ENCODE measurements around the gene ADAMTS4. TPM values are rescaled to one million over a fixed set of nuclear protein-coding genes. Genes with fewer than 3 reads are reported as not detected.

ADAMTS4 gene
- total RNA-seq, 4 donors from 2014 or later, result 16.8 to 79.3 (median 33.9) TPM

GRCh38 chr1:161206411-161207140 lies 7.7 kb upstream of the ADAMTS4 start:
- TF ChIP-seq, protein P1, sequence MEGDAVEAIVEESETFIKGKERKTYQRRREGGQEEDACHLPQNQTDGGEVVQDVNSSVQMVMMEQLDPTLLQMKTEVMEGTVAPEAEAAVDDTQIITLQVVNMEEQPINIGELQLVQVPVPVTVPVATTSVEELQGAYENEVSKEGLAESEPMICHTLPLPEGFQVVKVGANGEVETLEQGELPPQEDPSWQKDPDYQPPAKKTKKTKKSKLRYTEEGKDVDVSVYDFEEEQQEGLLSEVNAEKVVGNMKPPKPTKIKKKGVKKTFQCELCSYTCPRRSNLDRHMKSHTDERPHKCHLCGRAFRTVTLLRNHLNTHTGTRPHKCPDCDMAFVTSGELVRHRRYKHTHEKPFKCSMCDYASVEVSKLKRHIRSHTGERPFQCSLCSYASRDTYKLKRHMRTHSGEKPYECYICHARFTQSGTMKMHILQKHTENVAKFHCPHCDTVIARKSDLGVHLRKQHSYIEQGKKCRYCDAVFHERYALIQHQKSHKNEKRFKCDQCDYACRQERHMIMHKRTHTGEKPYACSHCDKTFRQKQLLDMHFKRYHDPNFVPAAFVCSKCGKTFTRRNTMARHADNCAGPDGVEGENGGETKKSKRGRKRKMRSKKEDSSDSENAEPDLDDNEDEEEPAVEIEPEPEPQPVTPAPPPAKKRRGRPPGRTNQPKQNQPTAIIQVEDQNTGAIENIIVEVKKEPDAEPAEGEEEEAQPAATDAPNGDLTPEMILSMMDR (IDR thresholded peaks at IDR 0.05; ENCODE audit: low read depth), result no peak

GRCh38 chr1:161201836-161202712 lies 3.2 kb upstream of the ADAMTS4 start, which contains the start of gene NDUFS2:
Gene NDUFS2, plus strand, starts transcription at chr1:161202367. Its CDS starts 19 bp downstream, at chr1:161202386.
- TF ChIP-seq, protein P1 (IDR thresholded peaks at IDR 0.05; ENCODE audit: low read depth), result no peak

- TF ChIP-seq, protein P1 (IDR thresholded peaks at IDR 0.05; ENCODE audit: low read depth), result no peak
These were observed 2.4 kb upstream of the ADAMTS4 start for GRCh38 chr1:161200992-161201835.

DNA sequence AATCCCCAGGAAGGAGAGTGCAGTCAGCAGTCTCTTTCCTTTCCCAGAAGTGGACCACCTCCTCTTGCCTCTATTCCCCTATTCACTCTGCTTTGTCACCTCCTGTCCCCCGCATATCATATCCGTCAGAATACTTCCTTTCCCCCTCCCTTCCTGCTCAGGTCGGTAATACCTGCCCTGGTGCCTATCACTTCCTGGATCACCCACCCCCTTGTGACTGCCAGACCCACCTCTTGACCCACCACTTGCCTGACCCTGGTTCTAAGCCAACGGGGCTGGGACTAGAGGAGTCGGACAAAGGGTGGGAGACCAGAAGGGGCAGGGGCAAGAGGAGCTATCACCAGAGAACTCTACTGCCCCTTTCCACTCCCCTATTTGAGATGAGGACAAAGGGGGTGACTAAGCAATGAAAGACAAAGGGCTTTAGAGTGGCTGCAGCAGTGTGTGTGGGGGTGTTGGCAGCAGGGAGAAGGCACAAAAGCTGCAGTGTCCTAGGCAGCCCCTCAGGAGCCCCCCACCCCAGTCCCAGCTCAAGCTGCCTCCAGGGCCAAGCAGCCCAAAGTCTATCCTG lies 1.7 kb upstream of the ADAMTS4 start:
- TF ChIP-seq, protein P1 (IDR thresholded peaks at IDR 0.05; ENCODE audit: low read depth), result no peak

GRCh38 chr1:161199506-161200139 lies 769 bp upstream of the ADAMTS4 start:
- TF ChIP-seq, protein P1 (IDR thresholded peaks at IDR 0.05; ENCODE audit: low read depth), result no peak

GRCh38 chr1:161198194-161198896 lies 509 bp downstream of the ADAMTS4 start:
- TF ChIP-seq, protein P1 (IDR thresholded peaks at IDR 0.05; ENCODE audit: low read depth), result no peak
